Measurements from ENCODE around the gene C1QBP. TPM values are rescaled to one million over a fixed set of nuclear protein-coding genes. Genes with fewer than 3 reads are reported as not detected.
A peak's percentile ranks its signal among the peaks of the same experiment; 100 is the strongest.

Gene C1QBP
- total RNA-seq, 2 donors from 2014 or later: 86.3 to 111 TPM

DNA sequence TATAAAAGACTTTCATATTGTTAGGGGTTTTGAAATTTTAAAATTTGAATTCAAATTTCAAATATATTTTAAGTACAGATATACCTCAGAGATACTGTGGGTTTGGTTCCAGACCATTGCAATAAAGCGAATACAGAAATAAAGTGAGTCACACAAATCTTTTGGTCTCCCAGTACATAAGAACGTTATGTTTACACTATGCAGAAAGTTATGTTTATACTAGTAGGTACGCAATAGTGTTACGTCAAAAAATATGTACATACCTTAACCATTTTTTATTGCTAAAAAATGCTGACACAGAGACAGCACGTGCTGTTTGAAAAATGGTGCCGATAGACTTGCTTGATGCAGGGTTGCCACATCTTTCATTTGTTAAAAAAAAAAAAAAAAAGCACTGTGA, 39.2 kb downstream of the C1QBP start:
- DNase-seq: no peak
- no peak for ATAC-seq
- intact Hi-C loops (cut with DNase I): no loop called here

DNA sequence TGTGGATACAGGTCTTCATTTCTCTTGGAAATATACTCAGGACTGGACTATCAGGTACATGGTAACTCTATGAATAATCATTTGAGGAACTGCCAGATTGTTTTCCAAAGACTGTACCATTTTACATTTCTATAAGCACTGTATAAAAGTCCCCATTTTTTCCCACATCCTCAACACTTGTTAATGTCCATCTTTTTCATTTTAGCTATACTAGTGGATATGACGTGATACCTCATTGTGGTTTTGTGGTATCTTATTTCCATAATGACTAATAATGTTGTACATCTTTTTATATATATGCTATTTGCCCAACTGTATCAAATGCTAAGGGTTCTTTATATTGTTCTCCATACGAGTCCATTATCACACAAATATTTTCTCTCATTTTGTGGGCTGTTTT, 42.3 kb downstream of the C1QBP start:
- DNase-seq: no peak
- intact Hi-C loops (cut with DNase I): no loop called here
- ATAC-seq: no peak

DNA sequence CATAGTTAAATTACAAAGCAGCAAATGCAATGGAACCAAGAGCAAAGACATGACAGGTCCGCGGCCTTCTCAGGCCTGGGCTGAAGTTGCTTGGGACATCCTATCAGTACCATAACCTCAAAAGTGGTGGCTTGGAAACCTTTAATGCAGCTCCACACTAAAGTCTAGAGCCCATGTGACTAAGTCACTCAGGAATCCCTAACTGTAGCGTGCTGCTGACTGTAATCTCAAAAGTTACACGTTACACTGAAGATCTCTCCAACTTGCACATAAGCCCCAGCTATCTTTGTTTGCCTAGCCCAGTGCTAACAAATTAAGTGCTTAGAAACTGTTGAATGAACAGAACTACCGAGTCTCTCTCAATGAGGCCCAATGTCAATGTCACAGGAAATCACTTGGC, 47.3 kb downstream of the C1QBP start:
- DNase-seq (no peak), ATAC-seq (peak in 1 of 2 donors; percentile 64)
- intact Hi-C loops (cut with DNase I): no loop called here

Other genes with a start within 250 kb of the C1QBP start
- 1 to 10 TPM; 5.7 to 6.9 TPM for gene ZNF594, start 247.3 kb downstream of the C1QBP start, total RNA-seq
- gene SCIMP, start 204.3 kb downstream of the C1QBP start, total RNA-seq: 1 to 10 TPM; 3.1 TPM
- 10 to 100 TPM; 43.1 to 50.5 TPM for gene RABEP1, start 156.9 kb downstream of the C1QBP start, total RNA-seq
- gene NUP88, start 19.5 kb downstream of the C1QBP start, total RNA-seq: 10 to 100 TPM; 28.0 to 37.2 TPM
- 10 to 100 TPM; 26.3 to 29.6 TPM for gene RPAIN, start 19.0 kb downstream of the C1QBP start, total RNA-seq
- gene DHX33, start 29.8 kb upstream of the C1QBP start, total RNA-seq: 1 to 10 TPM; 5.2 to 9.3 TPM
- 10 to 100 TPM; 32.9 to 40.5 TPM for gene DERL2, start 47.0 kb upstream of the C1QBP start, total RNA-seq
- 10 to 100 TPM; 11.0 to 12.1 TPM for gene MIS12, start 47.4 kb upstream of the C1QBP start, total RNA-seq
- gene NLRP1, start 145.4 kb upstream of the C1QBP start, total RNA-seq: 10 to 100 TPM; 10.4 to 10.5 TPM

All from left cardiac atrium (tissue), 4 donors.